ENCODE measurements around the gene UVSSA. TPM values are rescaled to one million over a fixed set of nuclear protein-coding genes. Genes with fewer than 3 reads are reported as not detected.
"Not testable (repeated sequence)": the region's sequence is repeated elsewhere in the genome, so short reads cannot be mapped to it uniquely, and the experiment has no call there.

The UVSSA gene
- total RNA-seq, 1 donor from 2014 or later = 33.9 TPM

DNA sequence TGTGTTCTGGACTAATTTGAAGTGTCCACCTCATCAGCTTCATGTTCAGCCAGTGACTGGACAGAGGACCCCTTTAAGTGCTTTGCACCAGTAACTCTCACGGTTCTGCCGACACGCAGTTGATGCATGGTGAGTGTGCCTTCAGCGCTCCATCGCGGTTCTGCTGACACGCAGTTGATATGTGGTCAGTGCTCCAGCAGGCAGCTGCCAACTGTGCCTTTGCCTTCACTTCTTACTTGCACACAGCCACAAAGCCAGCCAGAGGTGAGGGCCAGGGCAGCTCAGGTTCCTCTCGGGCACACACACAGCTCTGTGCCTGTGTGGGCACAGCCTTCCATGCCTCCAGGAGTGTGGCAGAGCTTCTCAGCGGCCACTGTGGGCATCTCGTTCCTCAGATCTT lies 46.9 kb downstream of the UVSSA start:
- TF ChIP-seq, protein P1, sequence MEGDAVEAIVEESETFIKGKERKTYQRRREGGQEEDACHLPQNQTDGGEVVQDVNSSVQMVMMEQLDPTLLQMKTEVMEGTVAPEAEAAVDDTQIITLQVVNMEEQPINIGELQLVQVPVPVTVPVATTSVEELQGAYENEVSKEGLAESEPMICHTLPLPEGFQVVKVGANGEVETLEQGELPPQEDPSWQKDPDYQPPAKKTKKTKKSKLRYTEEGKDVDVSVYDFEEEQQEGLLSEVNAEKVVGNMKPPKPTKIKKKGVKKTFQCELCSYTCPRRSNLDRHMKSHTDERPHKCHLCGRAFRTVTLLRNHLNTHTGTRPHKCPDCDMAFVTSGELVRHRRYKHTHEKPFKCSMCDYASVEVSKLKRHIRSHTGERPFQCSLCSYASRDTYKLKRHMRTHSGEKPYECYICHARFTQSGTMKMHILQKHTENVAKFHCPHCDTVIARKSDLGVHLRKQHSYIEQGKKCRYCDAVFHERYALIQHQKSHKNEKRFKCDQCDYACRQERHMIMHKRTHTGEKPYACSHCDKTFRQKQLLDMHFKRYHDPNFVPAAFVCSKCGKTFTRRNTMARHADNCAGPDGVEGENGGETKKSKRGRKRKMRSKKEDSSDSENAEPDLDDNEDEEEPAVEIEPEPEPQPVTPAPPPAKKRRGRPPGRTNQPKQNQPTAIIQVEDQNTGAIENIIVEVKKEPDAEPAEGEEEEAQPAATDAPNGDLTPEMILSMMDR (IDR thresholded peaks at IDR 0.05; ENCODE audit: partially characterized antibody, unreplicated experiment) = no peak

GRCh38 chr4:1394554-1395388 lies 47.8 kb downstream of the UVSSA start:
- DNase-seq = peak; percentile 5
- H3K27ac Mint-ChIP-seq (ENCODE audit: unreplicated experiment); H3K4me3 Mint-ChIP-seq (ENCODE audit: unreplicated experiment); H3K27me3 Mint-ChIP-seq (ENCODE audit: unreplicated experiment); H3K36me3 Mint-ChIP-seq (ENCODE audit: unreplicated experiment); H3K4me1 Mint-ChIP-seq (ENCODE audit: low read depth, unreplicated experiment): not testable (repeated sequence)
- H3K9me3 Mint-ChIP-seq (ENCODE audit: unreplicated experiment) = peaks cover 11% of the 10 kb centered on the region

More for the DNA sequence above, 46.9 kb downstream of the UVSSA start:
- H3K9me3 Mint-ChIP-seq (ENCODE audit: unreplicated experiment) = peaks cover 8% of the 10 kb centered on the region
- no peak for DNase-seq
- no peak overlapping the region for H3K4me3 Mint-ChIP-seq (ENCODE audit: unreplicated experiment)
- H3K27me3 Mint-ChIP-seq (ENCODE audit: unreplicated experiment) = peaks cover 7% of the 10 kb centered on the region
- no peaks in the 10 kb centered on the region for H3K4me1 Mint-ChIP-seq (ENCODE audit: low read depth, unreplicated experiment)
- H3K27ac Mint-ChIP-seq (ENCODE audit: unreplicated experiment) = no peak overlapping the region
- peaks cover 10% of the 10 kb centered on the region for H3K36me3 Mint-ChIP-seq (ENCODE audit: unreplicated experiment)

- DNase-seq; H3K4me1 Mint-ChIP-seq (ENCODE audit: low read depth, unreplicated experiment); H3K36me3 Mint-ChIP-seq (ENCODE audit: unreplicated experiment); H3K4me3 Mint-ChIP-seq (ENCODE audit: unreplicated experiment); H3K27ac Mint-ChIP-seq (ENCODE audit: unreplicated experiment); H3K27me3 Mint-ChIP-seq (ENCODE audit: unreplicated experiment): not testable (repeated sequence)
- peaks cover 11% of the 10 kb centered on the region for H3K9me3 Mint-ChIP-seq (ENCODE audit: unreplicated experiment)
These were observed 48.4 kb downstream of the UVSSA start for GRCh38 chr4:1395389-1395820.

GRCh38 chr4:1395941-1396805 lies 49.2 kb downstream of the UVSSA start:
- Mint-ChIP-seq H3K4me1 (ENCODE audit: low read depth, unreplicated experiment) (no peaks in the 10 kb centered on the region), H3K9me3 (ENCODE audit: unreplicated experiment) (peaks cover 11% of the 10 kb centered on the region), H3K27me3 (ENCODE audit: unreplicated experiment) (peaks cover 10% of the 10 kb centered on the region), H3K36me3 (ENCODE audit: unreplicated experiment) (peaks cover 5% of the 10 kb centered on the region), H3K4me3 (ENCODE audit: unreplicated experiment) (no peak overlapping the region), H3K27ac (ENCODE audit: unreplicated experiment) (no peak overlapping the region)
- TF ChIP-seq, protein P1 (IDR thresholded peaks at IDR 0.05; ENCODE audit: partially characterized antibody, unreplicated experiment) = no peak
- DNase-seq = no peak

DNA sequence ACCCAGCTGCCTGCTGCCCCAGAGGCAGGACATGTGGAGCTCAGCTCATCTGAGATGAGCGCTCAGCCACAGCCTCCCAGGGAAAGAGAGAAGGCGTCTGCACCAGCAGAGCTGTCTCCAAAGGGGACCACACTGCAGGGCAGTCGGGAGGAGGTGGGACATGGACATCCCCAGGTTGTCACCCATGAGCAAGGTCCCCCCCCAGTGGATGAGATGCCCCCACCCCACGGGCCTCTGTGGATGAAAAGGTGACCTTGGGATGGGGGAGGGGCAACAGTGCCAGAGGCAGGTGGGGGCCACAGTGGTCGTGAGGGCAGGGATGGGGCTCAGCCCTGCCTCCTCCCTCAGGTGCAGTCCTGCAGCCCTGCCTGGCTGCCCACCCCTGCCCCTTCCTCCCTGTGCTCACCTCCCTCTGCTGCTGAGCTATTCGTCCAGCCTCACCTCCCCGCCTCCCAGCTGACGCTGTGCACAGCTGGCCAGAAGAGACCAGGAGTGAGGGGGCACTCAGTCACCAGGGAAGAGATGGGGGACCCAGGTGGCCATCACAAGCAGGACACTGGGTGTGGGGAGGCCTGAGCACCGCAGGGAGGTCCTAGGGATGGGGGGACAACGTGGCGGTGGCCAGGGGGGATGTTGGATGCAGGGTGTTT lies 49.9 kb downstream of the UVSSA start:
- no peak for DNase-seq
- TF ChIP-seq, protein P1 (IDR thresholded peaks at IDR 0.05; ENCODE audit: partially characterized antibody, unreplicated experiment) = no peak
- Mint-ChIP-seq H3K36me3 (ENCODE audit: unreplicated experiment) (peaks cover 5% of the 10 kb centered on the region), H3K27ac (ENCODE audit: unreplicated experiment) (no peak overlapping the region), H3K9me3 (ENCODE audit: unreplicated experiment) (peaks cover 11% of the 10 kb centered on the region), H3K27me3 (ENCODE audit: unreplicated experiment) (peaks cover 12% of the 10 kb centered on the region), H3K4me1 (ENCODE audit: low read depth, unreplicated experiment) (no peaks in the 10 kb centered on the region), H3K4me3 (ENCODE audit: unreplicated experiment) (no peak overlapping the region)

Data from glutamatergic neuron (in vitro differentiated cells).